HG03095 (cell line): Measurements from ENCODE around the gene KCNJ15.
A peak's percentile ranks its signal among the peaks of the same experiment; 100 is the strongest.

ENCODE experiments used
- ATAC-seq: cut with Tn5 transposase; IDR thresholded peaks from one replicate; pipeline ENCODE4 v1.9.1; 2021; ENCODE audit warnings: moderate library complexity; ENCODE audit not compliant: unreplicated experiment

KCNJ15 gene

DNA sequence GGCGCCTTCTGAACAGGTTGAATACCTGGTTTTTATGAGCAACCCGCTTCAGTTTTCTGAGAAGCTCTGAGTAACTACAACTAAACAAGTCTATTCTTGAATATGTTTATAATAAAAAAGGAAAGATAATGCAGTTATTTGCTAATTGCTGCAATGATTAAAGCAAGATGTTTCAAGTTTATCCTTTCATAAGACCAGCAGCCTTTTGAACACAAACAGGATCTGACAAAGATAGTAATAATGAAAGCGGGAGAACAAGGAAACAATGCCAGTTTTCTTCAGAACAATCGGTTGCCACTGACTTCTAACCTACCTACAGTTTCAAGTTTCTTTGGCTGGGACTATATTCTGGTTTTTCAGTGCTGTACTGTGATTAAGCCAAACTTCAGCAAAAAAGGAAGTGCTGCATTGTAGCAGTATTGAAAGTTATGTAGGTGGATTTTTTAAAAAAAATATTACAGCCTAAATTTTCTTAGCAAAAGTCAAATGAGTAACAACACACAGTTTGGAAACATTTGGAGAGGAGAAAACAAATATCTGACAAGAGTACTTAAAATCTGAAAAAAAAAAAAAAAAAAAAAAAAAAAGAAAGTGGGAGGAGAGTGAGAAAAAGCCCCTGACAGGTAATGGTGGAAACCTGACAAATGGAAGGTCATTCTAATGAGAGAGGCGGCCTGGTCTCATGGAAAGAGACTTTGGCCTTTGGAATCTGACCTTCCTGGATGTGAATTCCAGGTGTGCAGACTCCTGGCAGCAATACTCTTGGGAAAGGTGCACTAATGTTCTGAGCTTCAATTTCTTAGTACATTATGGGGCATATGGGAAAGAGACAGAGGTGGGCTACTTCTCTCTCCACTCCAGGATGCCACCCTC, 11.4 kb downstream of the KCNJ15 start:
- ATAC-seq: no peak

DNA sequence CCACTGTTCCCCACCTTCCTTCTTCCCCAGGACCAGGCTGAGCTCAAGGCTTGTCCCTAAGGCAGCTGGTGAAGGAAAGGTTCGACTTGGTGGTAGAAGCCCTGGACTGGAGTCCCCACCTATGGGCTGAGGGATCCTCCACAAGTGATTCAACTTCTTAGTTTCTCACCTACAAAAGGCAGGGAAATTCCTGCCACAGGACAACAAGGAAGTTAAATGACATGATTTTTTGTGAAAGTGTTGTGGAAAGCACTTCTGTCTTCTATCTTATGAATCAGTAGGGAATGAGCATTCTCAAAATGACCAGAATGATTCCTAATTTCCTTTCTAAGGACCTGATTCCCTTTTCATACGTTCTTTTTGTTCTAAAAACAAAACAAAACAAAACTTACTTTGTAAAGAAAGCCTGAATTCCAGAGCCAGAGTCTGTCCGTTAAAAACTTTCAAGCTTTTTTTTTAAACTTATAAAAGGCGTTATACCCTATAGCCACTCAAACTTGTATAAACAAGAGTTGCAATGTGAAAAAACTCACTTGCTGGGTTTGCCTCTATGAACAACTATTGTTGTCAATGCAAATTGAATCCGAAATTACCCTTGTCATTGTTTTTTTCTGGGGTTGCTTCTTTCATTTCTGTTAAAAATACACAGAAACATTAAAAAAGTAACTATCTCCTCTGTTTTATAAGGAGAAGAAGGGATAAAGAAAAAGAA, 12.2 kb downstream of the KCNJ15 start:
- no peak for ATAC-seq

GRCh38 chr21:38269576-38269936, 12.8 kb downstream of the KCNJ15 start:
- peak; percentile 92 for ATAC-seq

- no peak for ATAC-seq
Observed at GRCh38 chr21:38272215-38272614, 15.4 kb downstream of the KCNJ15 start.

- ATAC-seq: no peak
Observed at GRCh38 chr21:38273745-38274542, 17.2 kb downstream of the KCNJ15 start.

- ATAC-seq: no peak
Observed at GRCh38 chr21:38277501-38278131, 20.8 kb downstream of the KCNJ15 start.

- ATAC-seq: no peak
Observed at GRCh38 chr21:38280454-38280853, 23.7 kb downstream of the KCNJ15 start.

DNA sequence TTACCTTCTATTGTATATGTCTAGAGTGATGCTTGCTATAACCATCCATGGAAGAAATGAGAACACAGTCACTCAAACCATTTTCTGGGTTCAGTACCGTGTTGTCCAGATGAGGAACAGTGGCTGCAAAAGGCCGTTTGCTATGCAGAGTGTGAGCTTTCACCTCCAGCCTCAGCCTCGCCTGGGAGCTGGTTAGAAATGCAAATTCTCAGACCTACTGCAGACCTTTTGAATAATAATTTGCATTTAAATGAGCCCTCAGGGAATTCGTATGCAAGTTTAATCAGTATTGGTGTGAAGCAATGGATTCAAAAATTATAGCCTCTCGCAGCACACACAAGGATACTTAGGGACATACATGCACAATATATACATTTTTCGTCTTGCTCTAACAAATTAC, 24.1 kb downstream of the KCNJ15 start:
- no peak for ATAC-seq

DNA sequence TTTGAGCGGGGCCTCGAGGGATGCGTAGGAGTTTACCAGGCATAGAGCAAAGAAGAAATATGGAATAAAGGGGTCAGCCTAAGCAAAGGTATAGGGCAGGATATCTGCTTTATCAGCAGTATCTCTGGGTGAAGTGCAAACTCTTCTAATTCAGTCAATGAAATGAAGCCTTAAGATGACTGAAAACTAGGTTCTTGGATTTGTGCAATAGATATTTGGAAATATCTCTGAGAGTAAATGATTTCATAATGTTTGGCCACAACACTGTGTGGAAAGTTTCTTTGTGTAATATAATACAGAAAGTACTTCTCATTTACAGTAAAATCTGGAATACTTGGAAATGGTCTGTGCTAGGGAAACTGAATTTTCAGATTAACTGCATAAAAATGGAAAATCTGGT, 26.1 kb downstream of the KCNJ15 start:
- no peak for ATAC-seq

- ATAC-seq: no peak
Observed at GRCh38 chr21:38284216-38284615, 27.4 kb downstream of the KCNJ15 start.

DNA sequence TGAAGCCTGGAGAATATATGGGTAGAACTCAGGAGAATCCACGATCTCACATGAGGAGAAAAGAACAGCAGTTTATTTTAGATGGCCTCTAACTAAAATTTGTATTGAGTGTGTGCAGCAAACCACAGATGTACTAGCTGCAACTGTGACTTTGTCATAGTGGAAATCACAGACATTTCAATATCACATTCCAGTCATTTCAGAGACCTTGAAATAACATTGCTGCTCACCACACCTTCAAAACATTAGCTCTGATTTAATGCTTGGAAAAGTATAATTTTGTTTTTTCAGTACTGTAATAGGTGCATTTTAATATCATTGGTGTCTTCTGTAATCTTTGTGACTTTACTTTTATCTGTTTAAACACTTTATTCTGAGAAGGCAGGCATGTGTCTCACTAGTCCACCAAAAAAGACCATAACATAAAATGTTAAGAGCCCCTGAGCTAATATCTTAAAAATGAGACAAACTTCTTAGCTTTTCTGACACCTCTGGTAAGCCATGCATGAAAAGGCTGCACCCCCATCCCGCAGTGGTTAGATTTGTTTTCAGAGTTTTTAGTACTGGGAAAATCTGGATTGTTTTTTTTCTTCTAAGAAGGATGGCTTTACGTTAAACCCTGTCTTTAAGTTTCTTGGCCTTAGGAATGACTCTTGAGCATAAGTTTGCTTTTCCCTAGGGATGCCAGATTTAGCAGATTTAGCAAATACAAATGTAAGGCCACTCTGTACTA, 30.1 kb downstream of the KCNJ15 start:
- ATAC-seq: no peak

- ATAC-seq: no peak
Observed at GRCh38 chr21:38287476-38287875, 30.7 kb downstream of the KCNJ15 start.

DNA sequence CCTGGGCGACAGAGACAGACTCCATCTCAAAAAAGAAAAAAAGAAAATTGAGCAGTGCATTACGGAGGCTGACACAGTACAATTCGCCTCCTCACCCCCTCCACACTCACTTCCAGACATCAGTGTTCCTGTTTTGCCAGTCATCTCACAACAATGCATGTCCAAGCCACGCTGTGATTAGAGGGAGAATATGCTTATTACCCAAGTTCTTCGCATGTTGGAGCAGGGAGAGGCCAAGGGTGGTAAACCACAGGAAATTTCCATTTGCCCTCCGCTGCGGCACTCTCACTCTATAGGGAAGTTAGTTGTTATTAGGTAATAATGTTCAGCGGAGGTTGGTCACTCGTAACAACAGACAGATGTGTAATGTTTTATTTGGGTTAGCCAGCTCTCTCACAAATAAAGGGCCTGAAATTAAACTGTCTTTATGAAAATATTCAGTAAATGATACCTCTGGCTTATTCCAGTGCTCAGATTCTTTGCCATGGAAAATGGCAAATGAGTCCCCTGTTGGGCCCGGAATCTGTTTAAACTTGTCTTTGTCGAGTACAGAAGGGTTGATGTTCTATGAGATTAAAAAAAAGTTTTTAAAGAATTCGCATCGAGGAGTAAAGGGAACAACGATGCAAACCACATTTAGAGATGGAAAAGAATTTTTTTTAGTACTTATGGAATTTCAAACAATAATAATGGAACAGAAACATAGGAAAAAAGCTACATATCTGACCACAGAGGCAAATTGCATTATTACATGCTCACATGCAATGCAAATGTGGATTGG, 33.1 kb downstream of the KCNJ15 start:
- ATAC-seq: no peak

GRCh38 chr21:38290809-38291208, 34.0 kb downstream of the KCNJ15 start:
- ATAC-seq: no peak

- no peak for ATAC-seq
Observed at GRCh38 chr21:38291874-38292273, 35.1 kb downstream of the KCNJ15 start.

DNA sequence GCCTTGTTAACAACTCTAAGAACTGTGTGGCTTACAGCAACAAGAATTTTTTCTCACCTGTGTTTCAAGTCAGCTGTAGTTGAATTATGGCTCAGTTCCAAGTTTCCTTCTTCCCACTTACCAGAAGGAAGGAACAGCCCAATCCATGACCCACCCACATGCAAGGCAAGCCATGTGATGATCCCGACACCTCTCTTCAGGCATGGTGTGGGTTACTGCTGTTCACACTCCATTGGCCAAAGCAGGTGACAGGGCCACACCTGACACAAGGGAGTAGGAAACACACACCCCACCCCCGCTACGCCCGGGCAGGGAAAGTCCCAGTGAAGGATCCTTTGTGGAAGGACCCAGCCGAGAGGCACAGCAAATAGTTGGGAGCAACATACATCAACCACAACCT, 36.3 kb downstream of the KCNJ15 start:
- ATAC-seq: no peak

GRCh38 chr21:38293765-38294164, 37.0 kb downstream of the KCNJ15 start:
- ATAC-seq: no peak

DNA sequence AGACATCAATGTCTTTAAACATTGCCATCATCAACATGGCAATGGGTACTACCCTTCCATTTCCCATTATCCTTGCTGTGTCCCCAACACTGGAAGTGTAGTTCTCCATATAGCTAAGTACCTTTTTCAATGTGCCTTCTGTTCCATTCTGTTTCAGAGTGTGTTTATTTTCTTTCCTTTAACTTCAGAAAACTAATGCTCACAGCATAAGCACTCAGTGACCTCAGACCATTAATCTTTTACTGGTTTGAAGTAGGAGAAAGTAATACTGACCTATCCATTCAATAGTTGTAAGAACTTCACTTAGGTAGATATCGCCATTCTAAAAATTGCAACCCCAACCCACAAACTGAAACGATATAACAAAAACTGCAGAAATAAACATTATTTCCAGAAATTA, 37.8 kb downstream of the KCNJ15 start:
- ATAC-seq: no peak

GRCh38 chr21:38295997-38296764, 39.4 kb downstream of the KCNJ15 start:
- ATAC-seq: no peak
